K562 (cell line): ENCODE measurements around the gene APPBP2. TPM values are rescaled to one million over a fixed set of nuclear protein-coding genes. Genes with fewer than 3 reads are reported as not detected.

Experiments used
- ATAC-seq: fragments of 200-7000 bp; cut with Tn5 transposase; 3 replicates; pipeline ENCODE4 v1.9.1; 2020; ENCODE audit warnings: moderate library complexity
- BruUV-seq: library from RNA; stranded (reverse); fragments of 400-500 nt; replicated peaks from 2 replicates; lab custom pipeline; 2021; lab: Mats Ljungman, UMichigan
- CTCF ChIA-PET: fragments of 300-600 bp; formaldehyde crosslinking; extraction: SDS; loops from one replicate; lab custom pipeline; 2021; ENCODE audit warnings: low intra/inter-chr PET ratio; lab: Yijun Ruan, JAX
- POLR2A ChIA-PET: fragments of 300-600, 350-650 bp; sonication (Branson Sonifier 250); formaldehyde crosslinking; extraction: SDS; loops from one replicate; lab custom pipeline; 2021; ENCODE audit warnings: antibody characterized with exemption, inconsistent platforms; lab: Yijun Ruan, JAX
- DNase-seq, 4 experiments: peaks; one replicate each; pipeline versions ENCODE4 v3.0.0 to v3.0.0-alpha.2; 2011 to 2018; ENCODE audit warnings: low spot score in 3 of 4, mixed read lengths in 3 of 4; ENCODE audit errors: extremely low read depth in 1 of 4
- FAIRE-seq: peaks from 2 replicates; lab custom pipeline; 2011; peaks lifted over from hg19 to GRCh38; lab: Jason Lieb, UNC
- H2AFZ ChIP-seq: 2 replicates; pipeline ENCODE4 v1.6.0; 2011; ENCODE audit warnings: low read depth, low read length, control low read depth, inconsistent platforms
- H3K27ac ChIP-seq: fragments of 200-600 bp; 3 replicates; pipeline ENCODE4 v1.8.0; 2011; ENCODE audit warnings: low read depth, mild to moderate bottlenecking, control low read depth, inconsistent platforms, low read length, moderate library complexity, mixed read lengths; ENCODE audit errors: extremely low read depth
- H3K27me3 ChIP-seq, 2 experiments: fragments of 300-600 bp in 1 of 2; 2 replicates in 1 of 2; 3 replicates in 1 of 2; pipeline versions ENCODE4 v1.6.0 to v1.8.0; 2011; ENCODE audit warnings: inconsistent platforms in 2 of 2, low read length in 2 of 2, mild to moderate bottlenecking in 1 of 2, mixed read lengths in 1 of 2, moderate library complexity in 1 of 2; ENCODE audit not compliant: control insufficient read depth in 2 of 2, insufficient read depth in 2 of 2
- H3K36me3 ChIP-seq: fragments of 300-600 bp; 3 replicates; pipeline ENCODE4 v1.8.0; 2011; ENCODE audit warnings: mild to moderate bottlenecking, low read length, inconsistent platforms; ENCODE audit not compliant: control insufficient read depth, insufficient read depth
- H3K4me1 ChIP-seq, 2 experiments: fragments of 200-600 bp in 1 of 2; replicated peaks in 1 of 2; 2 replicates in 1 of 2; 3 replicates in 1 of 2; pipeline versions ENCODE4 v1.5.1 to v1.8.0; 2011; ENCODE audit warnings: inconsistent platforms in 2 of 2, low read length in 2 of 2, mild to moderate bottlenecking in 1 of 2, mixed read lengths in 1 of 2, moderate library complexity in 1 of 2; ENCODE audit not compliant: control insufficient read depth in 2 of 2, insufficient read depth in 2 of 2
- H3K4me2 ChIP-seq: 2 replicates; pipeline ENCODE4 v1.6.1; 2011; ENCODE audit warnings: low read length, control low read depth, inconsistent platforms, mixed read lengths; ENCODE audit not compliant: insufficient read depth
- H3K4me3 ChIP-seq: fragments of 200-600 bp; sonication (generic), shearing (Covaris generic); 2 replicates; pipeline ENCODE4 v1.5.1; 2016; ENCODE audit warnings: control low read depth, inconsistent platforms
- H3K79me2 ChIP-seq: fragments of 200-600 bp; 3 replicates; pipeline ENCODE4 v1.8.0; 2011; ENCODE audit warnings: low read length, inconsistent platforms; ENCODE audit not compliant: control insufficient read depth, insufficient read depth
- H3K9ac ChIP-seq, 2 experiments: 2 replicates each; pipeline versions ENCODE4 v1.6.0 to v1.6.1; 2011; ENCODE audit warnings: low read depth in 2 of 2, low read length in 2 of 2, control low read depth in 1 of 2, inconsistent platforms in 1 of 2, mild to moderate bottlenecking in 1 of 2, mixed read lengths in 1 of 2; ENCODE audit not compliant: insufficient read depth in 1 of 2
- H3K9me1 ChIP-seq: one replicate; pipeline ENCODE4 v1.6.0; 2011; ENCODE audit warnings: inconsistent platforms, mild to moderate bottlenecking, low read length, moderate library complexity; ENCODE audit not compliant: control insufficient read depth, insufficient read depth
- H3K9me3 ChIP-seq: replicated peaks from 2 replicates; pipeline ENCODE4 v1.5.1; 2011; ENCODE audit warnings: low read depth, low read length, inconsistent platforms; ENCODE audit not compliant: control insufficient read depth, insufficient read depth
- H4K20me1 ChIP-seq: replicated peaks from 2 replicates; pipeline ENCODE4 v1.6.1; 2011; ENCODE audit warnings: low read length, inconsistent platforms, mixed read lengths; ENCODE audit not compliant: control insufficient read depth, insufficient read depth
- ATF3 ChIP-seq, 2 experiments: fragments of 450-650 bp in 1 of 2; sonication (generic) in 1 of 2; formaldehyde crosslinking in 1 of 2; IDR thresholded peaks in 1 of 2; conservative IDR thresholded peaks in 1 of 2; 2 replicates each; pipeline versions ENCODE4 v1.6.1 to v1.8.1; 2016 to 2023; ENCODE audit warnings: mild to moderate bottlenecking in 2 of 2, moderate library complexity in 2 of 2, inconsistent platforms in 1 of 2, missing genetic modification reagents in 1 of 2
- CREB5 ChIP-seq: fragments of 250-450 bp; sonication (Bioruptor Pico); IDR thresholded peaks from 2 replicates; pipeline ENCODE4 v1.5.0; 2020; ENCODE audit warnings: mild to moderate bottlenecking
- DLX4 ChIP-seq: fragments of 250-450 bp; sonication (Bioruptor Pico); IDR thresholded peaks from 2 replicates; pipeline ENCODE4 v1.6.1; 2021; ENCODE audit warnings: mild to moderate bottlenecking
- KLF10 ChIP-seq: fragments of 250-450 bp; sonication (Bioruptor Pico); IDR thresholded peaks from 2 replicates; pipeline ENCODE4 v1.6.1; 2021; ENCODE audit warnings: matching md5 sums
- NFIC ChIP-seq: fragments of 450-650 bp; IDR thresholded peaks from 2 replicates; pipeline ENCODE4 v1.6.1; 2017; ENCODE audit warnings: mild to moderate bottlenecking, inconsistent platforms
- RCOR1 ChIP-seq, 2 experiments: IDR thresholded peaks; 2 replicates each; pipeline ENCODE4 v1.6.1; 2012; ENCODE audit warnings: low read depth in 2 of 2, low read length in 2 of 2, borderline replicate concordance in 1 of 2, improper control_type of control experiment in 1 of 2
- SMARCA4 ChIP-seq: fragments of 450-650 bp; IDR thresholded peaks from 2 replicates; pipeline ENCODE4 v1.6.1; 2016
- TCFL5 ChIP-seq: fragments of 250-450 bp; sonication (Bioruptor Pico); conservative IDR thresholded peaks from 2 replicates; pipeline ENCODE4 v1.6.1; 2021; ENCODE audit warnings: mild to moderate bottlenecking, moderate library complexity, matching md5 sums
- ZBED1 ChIP-seq: IDR thresholded peaks from 2 replicates; pipeline ENCODE4 v1.6.1; 2014
- ZNF121 ChIP-seq: sonication (generic); formaldehyde crosslinking; conservative IDR thresholded peaks from 2 replicates; pipeline ENCODE4 v1.8.0; 2022; ENCODE audit warnings: missing genetic modification reagents
- ZNF512 ChIP-seq: IDR thresholded peaks from 2 replicates; pipeline ENCODE4 v1.6.1; 2016; ENCODE audit warnings: missing genetic modification characterization, missing compliant biosample characterization
- WGBS: fragments of 100-300 bp; shearing (Covaris generic); methylation state at CpG from one replicate; pipeline ENCODE4 v1.1.6; 2016; ENCODE audit warnings: low coverage, mixed read lengths; ENCODE audit not compliant: insufficient coverage; ENCODE audit errors: missing lambda C conversion rate; 5-methylcytosine and 5-hydroxymethylcytosine counted together
- in situ Hi-C: fragments of 300-500 bp; cut with MboI; formaldehyde crosslinking; loops from 4 replicates; pipeline ENCODE4 v1.15.0; 2018; ENCODE audit warnings: inconsistent platforms, mixed read lengths
- intact Hi-C: fragments of 100-400 bp; cut with micrococcal nuclease; formaldehyde crosslinking; loops from 2 replicates; pipeline ENCODE4 v1.14.2; 2022
- polyA plus RNA-seq, 8 experiments: library from polyadenylated mRNA; depleted of rRNA in 4 of 8; stranded (reverse) in 5 of 8; unstranded in 3 of 8; fragments of >200 nt; fragmentation: Nextera tagmentation in 2 of 8; fragmentation: Illumina TruSeq in 1 of 8; extraction: Ambion mirVana in 2 of 8; extraction: Trizol in 1 of 8; gene quantifications; 2 replicates each; pipeline versions ENCODE4 v1.2.1 to v1.2.3, GENCODE V29; 2011 to 2014; ENCODE audit warnings: inconsistent platforms in 1 of 8, missing spikeins in 1 of 8
- total RNA-seq, 7 experiments: library from RNA; depleted of rRNA in 6 of 7; stranded (reverse); fragments of >200 nt in 6 of 7; fragmentation: Illumina TruSeq in 2 of 7; extraction: Trizol in 2 of 7; gene quantifications; 2 replicates each; pipeline versions ENCODE4 v1.2.1 to v1.2.3, GENCODE V29; 2011 to 2021; ENCODE audit warnings: low replicate concordance in 1 of 7
- TF ChIP-seq, protein P1 (sequence below): conservative IDR thresholded peaks from 2 replicates; pipeline ENCODE4 v1.6.1; 2011; ENCODE audit warnings: low read depth, mild to moderate bottlenecking, low read length; ENCODE audit not compliant: control insufficient read depth
- TF ChIP-seq, protein P2 (sequence below): sonication (generic); formaldehyde crosslinking; IDR thresholded peaks from 2 replicates; pipeline ENCODE4 v1.8.1; 2022; ENCODE audit warnings: missing genetic modification reagents

Gene APPBP2
- total and polyA plus RNA-seq, 9 of the 15 experiments (the other 6 are each of a cell fraction or from before 2014, with no cell fraction given) = 2.7 to 16.8 (median 6.9) TPM

DNA sequence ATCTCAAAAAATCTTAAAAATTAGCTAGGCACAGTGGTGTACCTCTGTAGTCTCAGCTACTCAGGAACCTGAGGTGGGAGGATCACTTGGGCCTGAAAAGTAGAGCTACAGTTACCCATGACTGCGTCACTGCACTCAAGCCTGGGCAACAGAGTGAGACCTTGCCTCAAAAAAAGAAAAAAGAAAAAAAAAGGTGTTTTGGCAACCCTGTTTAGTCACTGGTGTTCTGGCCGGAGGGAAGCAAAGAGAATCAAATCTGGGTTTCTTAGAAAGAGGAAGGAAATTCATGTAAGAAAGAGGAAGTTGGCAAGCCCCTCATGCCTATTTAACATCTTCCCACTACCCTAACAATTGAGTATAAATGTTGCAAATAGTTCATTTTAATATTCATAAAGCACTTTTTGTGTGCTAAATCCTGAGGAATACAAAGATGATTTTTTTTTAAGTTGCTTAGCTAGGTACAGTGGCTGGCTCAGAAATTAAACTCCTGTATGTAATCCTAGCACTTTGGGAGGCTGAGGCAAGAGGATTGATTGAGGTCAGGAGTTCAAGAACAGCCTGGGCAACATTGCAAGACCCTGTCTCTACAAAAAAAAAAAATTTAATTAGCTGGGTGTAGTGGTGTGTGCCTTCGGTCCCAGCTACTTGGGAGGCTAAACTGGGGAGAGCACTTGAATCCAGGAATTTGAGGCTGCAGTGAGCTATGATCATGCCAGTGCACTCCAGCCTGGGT is 127.6 kb downstream of the APPBP2 start (continued):
- TF ChIP-seq ATF3 (IDR thresholded peaks at IDR 0.05) = no peak
- TF ChIP-seq ATF3 (CRISPR knock-in tag; conservative IDR thresholded peaks at IDR 0.05) = no peak
- TF ChIP-seq SMARCA4 = peak; percentile 67
- no peak for TF ChIP-seq CREB5 (CRISPR knock-in tag)

DNA sequence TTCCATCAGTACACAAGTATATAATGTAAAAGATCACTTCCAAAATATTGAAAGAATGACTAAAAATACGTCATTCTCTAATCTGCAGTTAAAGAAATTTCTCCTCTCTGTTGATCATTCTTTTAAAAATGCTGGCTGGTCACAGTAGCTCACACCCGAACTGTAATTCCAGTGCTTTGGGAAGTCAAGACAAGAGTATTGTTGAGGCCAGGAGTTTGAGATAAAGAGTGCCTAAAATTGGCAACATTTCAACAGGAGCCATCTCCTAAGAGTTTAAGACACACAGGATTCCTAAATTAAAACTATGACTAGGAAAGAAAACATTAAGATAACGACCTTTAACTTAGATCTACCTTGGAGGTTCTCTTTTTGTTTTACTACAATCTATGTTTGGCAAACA is 129.6 kb downstream of the APPBP2 start:
- BruUV-seq = no TSS peak
- H4K20me1 ChIP-seq = no peaks in the 10 kb centered on the region
- DNase-seq (no peak), ATAC-seq (no peak), FAIRE-seq (no peak)
- H3K9me3 ChIP-seq = no peaks in the 10 kb centered on the region
- no peak overlapping the region for H3K27ac ChIP-seq
- peaks cover 16% of the 10 kb centered on the region for H3K79me2 ChIP-seq
- WGBS = 14% methylated on average over 3 of the region's 3 CpGs
- H3K36me3 ChIP-seq = no peaks in the 10 kb centered on the region
- ChIA-PET CTCF (no interaction called here), POLR2A (interaction anchor here (1.8 kb wide), 1 partner anchor 29 kb away, joined by 5 read pairs; no protein-coding TSS in a partner anchor)
- in situ Hi-C loops (no loop called here), intact Hi-C loops (no loop called here)
- H3K9me1 ChIP-seq = no peaks in the 10 kb centered on the region
- no peaks in the 10 kb centered on the region for H3K27me3 ChIP-seq
- H3K9ac ChIP-seq = no peak overlapping the region
- H3K4me3 ChIP-seq = no peak overlapping the region
- H2AFZ ChIP-seq = peak overlapping the region; percentile 64; the same call in 1 of the 2 replicates
- no peak overlapping the region for H3K4me2 ChIP-seq
- peaks cover 11 to 23% of the 10 kb centered on the region in 2 experiments for H3K4me1 ChIP-seq
- TF ChIP-seq ZBED1 (no peak), KLF10 (CRISPR knock-in tag) (no peak), TCFL5 (no peak), ZNF512 (tag) (no peak), NFIC (peak; percentile 66), ZNF121 (CRISPR knock-in tag) (no peak), RCOR1 (IDR thresholded peaks at IDR 0.05; ENCODE audit: borderline replicate concordance in 1 of 2, low read depth in 2 of 2, low read length in 2 of 2) (no peak), DLX4 (CRISPR knock-in tag) (no peak)
- TF ChIP-seq, protein P1, sequence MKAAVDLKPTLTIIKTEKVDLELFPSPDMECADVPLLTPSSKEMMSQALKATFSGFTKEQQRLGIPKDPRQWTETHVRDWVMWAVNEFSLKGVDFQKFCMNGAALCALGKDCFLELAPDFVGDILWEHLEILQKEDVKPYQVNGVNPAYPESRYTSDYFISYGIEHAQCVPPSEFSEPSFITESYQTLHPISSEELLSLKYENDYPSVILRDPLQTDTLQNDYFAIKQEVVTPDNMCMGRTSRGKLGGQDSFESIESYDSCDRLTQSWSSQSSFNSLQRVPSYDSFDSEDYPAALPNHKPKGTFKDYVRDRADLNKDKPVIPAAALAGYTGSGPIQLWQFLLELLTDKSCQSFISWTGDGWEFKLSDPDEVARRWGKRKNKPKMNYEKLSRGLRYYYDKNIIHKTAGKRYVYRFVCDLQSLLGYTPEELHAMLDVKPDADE = no peak
- TF ChIP-seq, protein P2, sequence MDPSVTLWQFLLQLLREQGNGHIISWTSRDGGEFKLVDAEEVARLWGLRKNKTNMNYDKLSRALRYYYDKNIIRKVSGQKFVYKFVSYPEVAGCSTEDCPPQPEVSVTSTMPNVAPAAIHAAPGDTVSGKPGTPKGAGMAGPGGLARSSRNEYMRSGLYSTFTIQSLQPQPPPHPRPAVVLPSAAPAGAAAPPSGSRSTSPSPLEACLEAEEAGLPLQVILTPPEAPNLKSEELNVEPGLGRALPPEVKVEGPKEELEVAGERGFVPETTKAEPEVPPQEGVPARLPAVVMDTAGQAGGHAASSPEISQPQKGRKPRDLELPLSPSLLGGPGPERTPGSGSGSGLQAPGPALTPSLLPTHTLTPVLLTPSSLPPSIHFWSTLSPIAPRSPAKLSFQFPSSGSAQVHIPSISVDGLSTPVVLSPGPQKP = no peak
